ENCODE measurements around the gene ARHGAP44. TPM values are rescaled to one million over a fixed set of nuclear protein-coding genes. Genes with fewer than 3 reads are reported as not detected.

The ARHGAP44 gene
- total and polyA plus RNA-seq, 2 experiments from 2014 or later = 5.8 to 16.4 TPM

- Mint-ChIP-seq H3K4me3 (no peak overlapping the region), H3K27me3 (ENCODE audit: insufficient read depth, low read depth, poor library complexity) (peaks cover 2% of the 10 kb centered on the region), H3K36me3 (ENCODE audit: low read depth) (no peaks in the 10 kb centered on the region), H3K4me1 (no peaks in the 10 kb centered on the region), H3K9me3 (no peaks in the 10 kb centered on the region), H3K27ac (no peak overlapping the region)
- ATAC-seq = no peak
- H3K36me3 ChIP-seq (ENCODE audit: insufficient read depth) = no peaks in the 10 kb centered on the region
- H2AFZ ChIP-seq = no peak overlapping the region
- no peak overlapping the region for H3K4me3 ChIP-seq
- H3K79me2 ChIP-seq (replicated peaks; ENCODE audit: insufficient read depth) = no peaks in the 10 kb centered on the region
- no peak overlapping the region for H3K27ac ChIP-seq (ENCODE audit: low read depth)
- no peak overlapping the region for H3K4me2 ChIP-seq
- H3F3A ChIP-seq (replicated peaks; ENCODE audit: low read depth) = no peaks in the 10 kb centered on the region
- H3K9me2 ChIP-seq (ENCODE audit: insufficient read depth) = 0 out of 2 replicates have a peak, but pooled peaks cover 6% of the 10 kb centered on the region
- no peak for DNase-seq (ENCODE audit: low spot score)
- no peaks in the 10 kb centered on the region for H3K4me1 ChIP-seq (ENCODE audit: insufficient read depth)
- TF ChIP-seq EZH2phosphoT487 (IDR thresholded peaks at IDR 0.05; ENCODE audit: unreplicated experiment) (no peak), EZH2 (IDR thresholded peaks at IDR 0.05; ENCODE audit: low read depth, unreplicated experiment) (no peak), ZNF114 (CRISPR knock-in tag; IDR thresholded peaks at IDR 0.05) (no peak), REST (IDR thresholded peaks at IDR 0.05; ENCODE audit: unreplicated experiment) (no peak), ETS1 (IDR thresholded peaks at IDR 0.05) (no peak), JUNB (IDR thresholded peaks at IDR 0.05; ENCODE audit: unreplicated experiment) (no peak), STAT1 (IDR thresholded peaks at IDR 0.05; ENCODE audit: unreplicated experiment) (no peak), POLR2AphosphoS5 (IDR thresholded peaks at IDR 0.05; ENCODE audit: low read depth) (no peak), CREB1 (CRISPR knock-in tag; IDR thresholded peaks at IDR 0.05; ENCODE audit: low read depth) (no peak), ZNF331 (CRISPR knock-in tag; IDR thresholded peaks at IDR 0.05; ENCODE audit: low read depth) (no peak), NANOG (IDR thresholded peaks at IDR 0.05; ENCODE audit: borderline replicate concordance) (no peak)
- TF ChIP-seq, protein P1, sequence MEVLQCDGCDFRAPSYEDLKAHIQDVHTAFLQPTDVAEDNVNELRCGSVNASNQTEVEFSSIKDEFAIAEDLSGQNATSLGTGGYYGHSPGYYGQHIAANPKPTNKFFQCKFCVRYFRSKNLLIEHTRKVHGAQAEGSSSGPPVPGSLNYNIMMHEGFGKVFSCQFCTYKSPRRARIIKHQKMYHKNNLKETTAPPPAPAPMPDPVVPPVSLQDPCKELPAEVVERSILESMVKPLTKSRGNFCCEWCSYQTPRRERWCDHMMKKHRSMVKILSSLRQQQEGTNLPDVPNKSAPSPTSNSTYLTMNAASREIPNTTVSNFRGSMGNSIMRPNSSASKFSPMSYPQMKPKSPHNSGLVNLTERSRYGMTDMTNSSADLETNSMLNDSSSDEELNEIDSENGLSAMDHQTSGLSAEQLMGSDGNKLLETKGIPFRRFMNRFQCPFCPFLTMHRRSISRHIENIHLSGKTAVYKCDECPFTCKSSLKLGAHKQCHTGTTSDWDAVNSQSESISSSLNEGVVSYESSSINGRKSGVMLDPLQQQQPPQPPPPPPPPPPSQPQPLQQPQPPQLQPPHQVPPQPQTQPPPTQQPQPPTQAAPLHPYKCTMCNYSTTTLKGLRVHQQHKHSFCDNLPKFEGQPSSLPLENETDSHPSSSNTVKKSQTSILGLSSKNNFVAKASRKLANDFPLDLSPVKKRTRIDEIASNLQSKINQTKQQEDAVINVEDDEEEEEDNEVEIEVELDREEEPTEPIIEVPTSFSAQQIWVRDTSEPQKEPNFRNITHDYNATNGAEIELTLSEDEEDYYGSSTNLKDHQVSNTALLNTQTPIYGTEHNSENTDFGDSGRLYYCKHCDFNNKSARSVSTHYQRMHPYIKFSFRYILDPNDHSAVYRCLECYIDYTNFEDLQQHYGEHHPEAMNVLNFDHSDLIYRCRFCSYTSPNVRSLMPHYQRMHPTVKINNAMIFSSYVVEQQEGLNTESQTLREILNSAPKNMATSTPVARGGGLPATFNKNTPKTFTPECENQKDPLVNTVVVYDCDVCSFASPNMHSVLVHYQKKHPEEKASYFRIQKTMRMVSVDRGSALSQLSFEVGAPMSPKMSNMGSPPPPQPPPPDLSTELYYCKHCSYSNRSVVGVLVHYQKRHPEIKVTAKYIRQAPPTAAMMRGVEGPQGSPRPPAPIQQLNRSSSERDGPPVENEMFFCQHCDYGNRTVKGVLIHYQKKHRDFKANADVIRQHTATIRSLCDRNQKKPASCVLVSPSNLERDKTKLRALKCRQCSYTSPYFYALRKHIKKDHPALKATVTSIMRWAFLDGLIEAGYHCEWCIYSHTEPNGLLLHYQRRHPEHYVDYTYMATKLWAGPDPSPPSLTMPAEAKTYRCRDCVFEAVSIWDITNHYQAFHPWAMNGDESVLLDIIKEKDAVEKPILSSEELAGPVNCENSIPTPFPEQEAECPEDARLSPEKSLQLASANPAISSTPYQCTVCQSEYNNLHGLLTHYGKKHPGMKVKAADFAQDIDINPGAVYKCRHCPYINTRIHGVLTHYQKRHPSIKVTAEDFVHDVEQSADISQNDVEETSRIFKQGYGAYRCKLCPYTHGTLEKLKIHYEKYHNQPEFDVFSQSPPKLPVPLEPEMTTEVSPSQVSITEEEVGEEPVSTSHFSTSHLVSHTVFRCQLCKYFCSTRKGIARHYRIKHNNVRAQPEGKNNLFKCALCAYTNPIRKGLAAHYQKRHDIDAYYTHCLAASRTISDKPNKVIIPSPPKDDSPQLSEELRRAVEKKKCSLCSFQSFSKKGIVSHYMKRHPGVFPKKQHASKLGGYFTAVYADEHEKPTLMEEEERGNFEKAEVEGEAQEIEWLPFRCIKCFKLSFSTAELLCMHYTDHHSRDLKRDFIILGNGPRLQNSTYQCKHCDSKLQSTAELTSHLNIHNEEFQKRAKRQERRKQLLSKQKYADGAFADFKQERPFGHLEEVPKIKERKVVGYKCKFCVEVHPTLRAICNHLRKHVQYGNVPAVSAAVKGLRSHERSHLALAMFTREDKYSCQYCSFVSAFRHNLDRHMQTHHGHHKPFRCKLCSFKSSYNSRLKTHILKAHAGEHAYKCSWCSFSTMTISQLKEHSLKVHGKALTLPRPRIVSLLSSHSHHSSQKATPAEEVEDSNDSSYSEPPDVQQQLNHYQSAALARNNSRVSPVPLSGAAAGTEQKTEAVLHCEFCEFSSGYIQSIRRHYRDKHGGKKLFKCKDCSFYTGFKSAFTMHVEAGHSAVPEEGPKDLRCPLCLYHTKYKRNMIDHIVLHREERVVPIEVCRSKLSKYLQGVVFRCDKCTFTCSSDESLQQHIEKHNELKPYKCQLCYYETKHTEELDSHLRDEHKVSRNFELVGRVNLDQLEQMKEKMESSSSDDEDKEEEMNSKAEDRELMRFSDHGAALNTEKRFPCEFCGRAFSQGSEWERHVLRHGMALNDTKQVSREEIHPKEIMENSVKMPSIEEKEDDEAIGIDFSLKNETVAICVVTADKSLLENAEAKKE (CRISPR knock-in tag; IDR thresholded peaks at IDR 0.05) = no peak
- TF ChIP-seq, protein P2, sequence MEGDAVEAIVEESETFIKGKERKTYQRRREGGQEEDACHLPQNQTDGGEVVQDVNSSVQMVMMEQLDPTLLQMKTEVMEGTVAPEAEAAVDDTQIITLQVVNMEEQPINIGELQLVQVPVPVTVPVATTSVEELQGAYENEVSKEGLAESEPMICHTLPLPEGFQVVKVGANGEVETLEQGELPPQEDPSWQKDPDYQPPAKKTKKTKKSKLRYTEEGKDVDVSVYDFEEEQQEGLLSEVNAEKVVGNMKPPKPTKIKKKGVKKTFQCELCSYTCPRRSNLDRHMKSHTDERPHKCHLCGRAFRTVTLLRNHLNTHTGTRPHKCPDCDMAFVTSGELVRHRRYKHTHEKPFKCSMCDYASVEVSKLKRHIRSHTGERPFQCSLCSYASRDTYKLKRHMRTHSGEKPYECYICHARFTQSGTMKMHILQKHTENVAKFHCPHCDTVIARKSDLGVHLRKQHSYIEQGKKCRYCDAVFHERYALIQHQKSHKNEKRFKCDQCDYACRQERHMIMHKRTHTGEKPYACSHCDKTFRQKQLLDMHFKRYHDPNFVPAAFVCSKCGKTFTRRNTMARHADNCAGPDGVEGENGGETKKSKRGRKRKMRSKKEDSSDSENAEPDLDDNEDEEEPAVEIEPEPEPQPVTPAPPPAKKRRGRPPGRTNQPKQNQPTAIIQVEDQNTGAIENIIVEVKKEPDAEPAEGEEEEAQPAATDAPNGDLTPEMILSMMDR (conservative IDR thresholded peaks at IDR 0.05; ENCODE audit: low read depth in 2 of 2) = no peak
- H3K27me3 ChIP-seq (ENCODE audit: insufficient read depth) = no peaks in the 10 kb centered on the region
- no peaks in the 10 kb centered on the region for H4K20me1 ChIP-seq (replicated peaks; ENCODE audit: insufficient read depth)
These were observed 19.3 kb upstream of the ARHGAP44 start for GRCh38 chr17:12769981-12770380.

Measured in GM23338 (cell line).